GM23248 (cell line): ENCODE measurements around the gene ENTPD3.

Experiments used
- EZH2 ChIP-seq: fragments of 200-600 bp; sonication (generic); IDR thresholded peaks from 2 replicates; pipeline ENCODE4 v1.6.1; 2018; ENCODE audit warnings: antibody characterized with exemption, mild to moderate bottlenecking; ENCODE audit not compliant: insufficient read depth, poor library complexity, severe bottlenecking
- EZH2phosphoT487 ChIP-seq: fragments of 200-600 bp; sonication (generic); IDR thresholded peaks from 2 replicates; pipeline ENCODE4 v1.6.1; 2018; ENCODE audit warnings: antibody characterized with exemption, moderate library complexity, mild to moderate bottlenecking, low read depth; ENCODE audit not compliant: insufficient read depth

- TF ChIP-seq EZH2phosphoT487 (no peak), EZH2 (no peak)
Observed at GRCh38 chr3:40398346-40398745, 11.4 kb downstream of the ENTPD3 start.
